ENCODE results near the gene NUP43. TPM values are rescaled to one million over a fixed set of nuclear protein-coding genes. Genes with fewer than 3 reads are reported as not detected.
"Not testable (repeated sequence)": the region's sequence is repeated elsewhere in the genome, so short reads cannot be mapped to it uniquely, and the experiment has no call there.

The NUP43 gene, protein sequence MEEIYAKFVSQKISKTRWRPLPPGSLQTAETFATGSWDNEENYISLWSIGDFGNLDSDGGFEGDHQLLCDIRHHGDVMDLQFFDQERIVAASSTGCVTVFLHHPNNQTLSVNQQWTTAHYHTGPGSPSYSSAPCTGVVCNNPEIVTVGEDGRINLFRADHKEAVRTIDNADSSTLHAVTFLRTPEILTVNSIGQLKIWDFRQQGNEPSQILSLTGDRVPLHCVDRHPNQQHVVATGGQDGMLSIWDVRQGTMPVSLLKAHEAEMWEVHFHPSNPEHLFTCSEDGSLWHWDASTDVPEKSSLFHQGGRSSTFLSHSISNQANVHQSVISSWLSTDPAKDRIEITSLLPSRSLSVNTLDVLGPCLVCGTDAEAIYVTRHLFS
- 30.6 TPM for total RNA-seq (ENCODE audit: insufficient read depth, low replicate concordance)

DNA sequence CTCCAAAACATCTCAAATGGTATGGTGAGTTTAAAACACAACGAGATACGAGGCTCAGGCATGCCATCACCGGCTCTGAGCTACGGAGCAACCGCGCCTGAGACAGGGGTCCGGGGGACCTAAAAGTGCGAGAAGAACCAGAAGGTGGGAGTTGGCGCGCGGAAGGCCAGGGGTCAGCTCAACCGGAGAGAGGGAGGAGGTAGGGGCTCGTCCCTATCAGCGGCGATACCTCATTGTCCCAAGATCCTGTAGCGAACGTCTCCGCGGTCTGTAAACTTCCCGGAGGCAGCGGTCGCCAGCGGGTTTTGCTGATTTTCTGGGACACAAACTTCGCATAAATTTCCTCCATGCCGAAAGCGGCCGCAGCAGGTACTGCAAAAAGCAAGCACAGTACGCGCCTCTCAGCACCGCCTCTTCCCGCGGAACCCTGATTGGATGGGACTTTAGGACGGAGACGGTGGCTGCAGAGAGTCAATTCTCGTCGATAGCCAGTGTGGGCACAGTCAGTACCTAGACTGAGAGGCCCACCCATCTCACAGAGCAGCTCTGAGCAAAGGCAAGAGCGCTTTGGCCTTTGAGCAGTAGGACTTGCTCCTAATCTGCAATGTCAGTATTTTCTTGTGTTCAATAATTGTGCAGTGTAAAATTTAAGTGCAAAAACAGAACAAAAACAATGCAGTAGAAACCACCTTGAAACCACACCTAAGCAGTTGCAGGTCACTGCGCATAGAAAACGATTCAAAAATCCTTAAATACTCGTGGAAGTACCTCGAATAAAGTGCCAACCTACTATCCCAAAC lies at the start of gene NUP43:
TSS of gene NUP43 (minus strand) at position 383 of the 800 bp plus-strand sequence. CDS start at position 349, 34 bp downstream.
- DNase-seq (ENCODE audit: low spot score) = peak; percentile 96

GRCh38 chr6:149783551-149783950 lies 37.2 kb upstream of the NUP43 start:
- DNase-seq (ENCODE audit: low spot score) = no peak

- no peak for DNase-seq (ENCODE audit: low spot score)
Measured at GRCh38 chr6:149782337-149782736, 36.0 kb upstream of the NUP43 start.

DNA sequence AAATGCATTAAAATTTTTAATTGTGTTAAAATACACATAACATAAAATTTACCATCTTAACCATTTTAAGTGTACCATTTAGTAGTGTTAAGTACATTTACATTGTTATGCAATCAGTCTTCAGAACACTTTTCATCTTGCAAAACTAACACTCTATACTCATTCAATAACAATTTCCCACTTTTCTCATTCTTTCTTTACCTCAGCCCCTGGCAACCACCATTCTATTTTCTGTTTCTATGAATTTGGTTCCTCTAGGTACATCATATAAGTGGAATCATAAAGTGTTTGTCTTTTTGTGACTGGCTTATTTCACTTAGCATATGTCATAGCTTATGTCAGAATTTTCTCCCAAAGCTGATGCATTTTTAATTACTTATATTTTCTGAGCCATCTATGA lies 35.4 kb upstream of the NUP43 start:
- no peak for DNase-seq (ENCODE audit: low spot score)

- DNase-seq (ENCODE audit: low spot score) = peak; percentile 42
Measured at GRCh38 chr6:149779644-149779963, 33.3 kb upstream of the NUP43 start.

- DNase-seq (ENCODE audit: low spot score) = no peak
Measured at GRCh38 chr6:149777624-149778023, 31.3 kb upstream of the NUP43 start.

DNA sequence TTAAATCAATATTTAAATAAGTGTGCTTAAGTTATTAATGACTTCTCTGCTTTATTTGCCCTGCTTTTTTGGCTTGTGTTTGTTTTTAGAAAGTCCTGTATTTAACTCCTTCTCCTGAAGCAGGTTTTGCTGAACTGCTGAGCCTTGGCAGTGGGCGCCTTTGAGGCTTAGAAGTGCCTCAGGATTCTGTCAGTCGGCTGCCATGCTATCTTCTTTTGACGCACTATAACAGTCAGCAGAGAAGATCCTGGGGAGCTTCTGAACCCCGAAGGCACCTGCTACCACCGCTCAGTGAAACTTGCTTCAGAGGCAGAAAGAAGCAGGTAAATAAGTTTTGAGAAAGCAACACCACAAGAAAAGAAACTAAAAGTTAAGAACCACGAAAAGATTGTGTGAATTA lies 25.6 kb upstream of the NUP43 start:
- DNase-seq (ENCODE audit: low spot score) = no peak

GRCh38 chr6:149771185-149771584 lies 24.9 kb upstream of the NUP43 start:
- no peak for DNase-seq (ENCODE audit: low spot score)

DNA sequence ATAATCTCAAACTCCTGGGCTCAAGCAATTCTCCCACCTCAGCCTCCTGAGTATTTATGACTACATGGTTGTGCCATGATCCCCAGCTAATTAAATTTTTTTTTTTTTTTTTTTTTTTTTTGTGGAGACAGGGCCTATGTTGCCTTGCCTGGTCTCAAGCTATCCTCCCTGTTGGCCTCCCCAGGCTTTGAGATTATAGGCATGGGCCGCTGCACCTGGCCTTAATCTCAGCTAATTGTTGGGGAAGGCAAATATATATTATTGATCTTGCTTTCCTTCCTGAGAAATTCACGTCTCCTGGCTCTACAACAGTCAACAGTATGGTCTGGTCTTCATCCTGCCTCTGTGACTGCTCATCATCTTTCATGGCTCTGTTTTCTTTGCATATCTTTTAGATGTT lies 23.3 kb upstream of the NUP43 start:
- no peak for DNase-seq (ENCODE audit: low spot score)

DNA sequence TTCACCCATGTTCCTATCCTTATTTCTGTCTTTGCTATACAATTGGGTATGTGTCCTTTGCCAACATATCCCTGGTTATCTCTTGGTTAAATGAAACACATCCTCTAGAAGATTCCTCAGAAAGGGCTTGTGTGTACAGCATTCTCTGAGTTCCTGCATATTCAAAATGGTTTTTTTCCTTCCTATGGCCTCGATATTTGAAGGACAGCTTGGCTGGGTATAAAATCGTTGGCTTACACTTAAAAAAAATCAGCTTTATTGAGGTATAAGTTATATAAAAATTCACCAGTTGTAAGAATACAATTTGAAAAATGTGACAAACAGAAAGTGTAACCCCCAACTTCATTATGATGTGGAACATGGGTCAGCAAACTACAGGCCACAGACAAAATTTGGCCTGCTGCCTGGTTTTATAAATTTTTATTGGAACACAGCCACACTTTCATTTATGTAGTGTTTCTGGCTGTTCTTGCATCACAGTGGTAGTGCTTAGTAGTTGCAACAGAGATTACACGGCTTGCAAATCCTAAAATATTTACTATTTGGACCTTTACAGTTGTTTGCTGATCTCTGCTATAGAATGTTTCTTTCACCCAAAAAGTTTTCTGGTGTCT lies 19.9 kb upstream of the NUP43 start:
- DNase-seq (ENCODE audit: low spot score) = no peak

DNA sequence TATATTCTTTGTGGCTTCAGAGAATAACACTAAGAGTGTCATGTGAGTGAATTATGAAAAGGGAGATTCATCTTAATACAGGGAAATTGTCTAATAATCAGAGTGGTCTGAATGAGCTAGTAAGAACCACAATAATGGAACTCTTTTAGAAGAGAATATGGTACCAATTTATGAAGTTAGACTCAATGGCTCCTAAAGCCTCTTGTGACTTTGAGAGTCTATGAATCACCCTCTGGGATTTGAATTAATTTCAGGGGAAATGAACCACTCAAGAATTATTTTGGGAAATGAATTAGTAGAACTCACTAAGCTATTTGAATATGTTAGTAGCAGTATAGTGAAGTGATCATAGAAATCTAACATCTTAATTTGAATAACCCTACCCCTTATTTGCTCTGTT lies 17.5 kb upstream of the NUP43 start:
- no peak for DNase-seq (ENCODE audit: low spot score)

- DNase-seq (ENCODE audit: low spot score) = no peak
Measured at GRCh38 chr6:149761438-149761837, 15.1 kb upstream of the NUP43 start.

DNA sequence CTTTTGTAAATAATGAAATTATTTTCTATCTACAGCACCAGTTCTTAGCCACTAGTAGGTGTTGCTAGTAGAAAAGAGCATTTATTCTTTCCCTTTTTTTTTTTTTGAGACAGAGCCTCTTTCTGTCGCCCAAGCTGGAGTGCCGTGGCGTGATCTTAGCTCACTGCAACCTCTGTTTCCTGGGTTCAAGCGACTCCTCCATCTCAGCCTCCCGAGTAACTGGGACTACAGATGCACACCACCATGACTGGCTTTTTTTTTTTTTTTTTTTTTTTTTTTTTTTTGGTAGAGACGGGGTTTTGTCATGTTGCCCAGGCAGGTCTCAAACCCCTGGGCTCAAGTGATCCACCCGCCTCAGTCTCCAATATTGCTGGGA lies 9.9 kb upstream of the NUP43 start:
- no peak for DNase-seq (ENCODE audit: low spot score)

- no peak for DNase-seq (ENCODE audit: low spot score)
Measured at GRCh38 chr6:149755300-149756260, 9.3 kb upstream of the NUP43 start.

DNA sequence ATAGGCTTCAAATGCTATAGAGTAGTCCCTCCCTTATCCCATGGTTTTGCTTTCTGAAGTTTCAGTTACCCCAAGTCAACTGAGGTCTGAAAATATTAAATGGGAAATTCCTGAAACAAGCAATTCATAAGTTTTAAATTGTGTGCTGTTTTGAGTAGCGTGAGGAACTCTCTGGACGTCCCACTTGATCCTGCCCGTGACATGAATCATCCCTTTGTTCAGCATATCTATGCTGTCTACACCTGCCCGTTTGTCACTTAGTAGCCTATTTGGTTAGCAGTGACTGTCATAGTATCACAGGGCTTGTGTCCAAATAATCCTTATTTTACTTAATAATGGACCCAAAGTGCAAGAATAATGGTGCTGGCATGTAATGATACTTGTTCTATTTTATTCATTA lies 8.2 kb upstream of the NUP43 start:
- DNase-seq (ENCODE audit: low spot score) = no peak

DNA sequence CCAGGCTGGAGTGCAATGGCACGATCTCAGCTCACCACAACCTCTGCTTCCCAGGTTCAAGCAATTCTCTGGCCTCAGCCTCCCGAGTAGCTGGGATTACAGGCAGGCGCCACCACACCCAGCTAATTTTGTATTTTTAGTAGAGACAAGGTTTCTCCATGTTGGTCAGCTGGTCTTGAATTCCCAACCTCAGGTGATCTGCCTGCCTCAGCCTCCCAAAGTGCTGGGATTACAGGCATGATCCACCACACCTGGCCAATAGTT lies 7.0 kb upstream of the NUP43 start:
- DNase-seq (ENCODE audit: low spot score) = not testable (repeated sequence)

DNA sequence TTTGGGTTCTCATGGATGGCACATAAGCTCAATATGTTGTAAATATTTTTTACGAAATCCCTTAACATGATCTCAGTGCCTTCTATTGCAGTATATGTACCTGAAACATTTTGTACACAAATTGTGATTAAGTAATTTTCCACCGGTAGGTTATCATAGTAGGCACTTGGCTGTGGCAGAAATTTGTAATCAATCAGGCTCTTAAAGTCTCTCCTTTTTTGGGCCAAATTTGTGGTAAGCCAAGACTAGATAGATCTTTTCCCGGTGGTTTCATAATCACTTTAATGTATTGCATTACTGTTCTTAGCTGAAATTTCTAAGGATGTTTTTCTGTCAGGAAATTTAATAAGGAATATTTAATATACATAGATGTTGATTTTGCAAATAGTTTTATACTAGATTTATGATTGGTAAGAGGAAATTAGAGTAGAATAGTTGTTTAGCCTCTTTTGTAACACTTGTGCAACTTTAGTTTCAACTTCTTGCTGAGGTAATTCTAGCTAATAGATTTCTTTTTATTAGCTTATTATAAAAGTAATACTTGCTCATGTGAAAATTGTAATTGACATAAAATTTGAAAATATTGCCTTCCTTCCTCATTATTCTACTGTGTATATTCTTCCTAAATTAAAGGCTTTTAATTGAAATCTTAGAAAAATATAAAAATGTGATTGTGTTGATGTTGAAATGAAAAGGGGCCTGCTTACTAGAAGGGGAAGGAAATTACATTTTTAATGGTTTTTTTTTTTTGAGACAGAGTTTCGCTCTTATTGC lies 6.5 kb upstream of the NUP43 start:
- no peak for DNase-seq (ENCODE audit: low spot score)

DNA sequence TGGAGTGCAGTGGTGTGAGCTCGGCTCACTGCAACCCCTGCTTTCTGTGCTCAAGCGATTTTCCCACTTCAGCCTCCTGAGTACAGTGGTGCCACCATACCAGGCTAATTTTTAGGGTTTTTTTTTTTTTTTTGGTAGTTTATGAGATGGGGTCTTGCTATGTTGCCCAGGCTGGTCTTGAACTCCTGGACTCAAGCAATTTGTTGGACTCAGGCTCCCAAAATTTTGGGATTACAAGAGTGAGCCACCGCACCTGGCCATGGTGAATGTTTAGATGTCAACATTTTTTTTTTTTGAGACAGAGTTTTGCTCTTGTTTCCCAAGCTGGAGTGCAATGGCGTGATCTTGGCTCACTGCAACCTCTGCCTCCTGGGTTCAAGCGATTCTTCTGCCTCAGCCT lies 5.6 kb upstream of the NUP43 start:
- DNase-seq (ENCODE audit: low spot score) = not testable (repeated sequence)

DNA sequence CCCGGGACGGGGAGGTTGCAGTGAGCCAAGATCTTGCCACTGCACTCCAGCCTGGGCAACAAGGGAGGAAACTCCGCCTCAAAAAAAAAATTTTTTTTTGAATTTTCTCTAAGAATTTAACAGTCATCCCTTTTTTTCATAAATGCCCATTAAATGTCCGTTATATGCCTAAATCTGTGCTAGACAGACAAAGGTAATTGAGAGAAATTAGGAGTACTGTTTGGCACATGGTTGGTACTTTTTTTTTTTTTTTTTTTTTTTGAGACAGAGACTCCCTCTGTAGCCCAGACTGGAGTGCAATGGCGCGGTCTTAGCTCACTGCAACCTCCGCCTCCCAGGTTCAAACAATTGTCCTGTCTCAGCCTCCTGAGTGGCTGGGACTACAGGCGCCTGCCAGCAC lies 4.9 kb upstream of the NUP43 start:
- no peak for DNase-seq (ENCODE audit: low spot score)

DNA sequence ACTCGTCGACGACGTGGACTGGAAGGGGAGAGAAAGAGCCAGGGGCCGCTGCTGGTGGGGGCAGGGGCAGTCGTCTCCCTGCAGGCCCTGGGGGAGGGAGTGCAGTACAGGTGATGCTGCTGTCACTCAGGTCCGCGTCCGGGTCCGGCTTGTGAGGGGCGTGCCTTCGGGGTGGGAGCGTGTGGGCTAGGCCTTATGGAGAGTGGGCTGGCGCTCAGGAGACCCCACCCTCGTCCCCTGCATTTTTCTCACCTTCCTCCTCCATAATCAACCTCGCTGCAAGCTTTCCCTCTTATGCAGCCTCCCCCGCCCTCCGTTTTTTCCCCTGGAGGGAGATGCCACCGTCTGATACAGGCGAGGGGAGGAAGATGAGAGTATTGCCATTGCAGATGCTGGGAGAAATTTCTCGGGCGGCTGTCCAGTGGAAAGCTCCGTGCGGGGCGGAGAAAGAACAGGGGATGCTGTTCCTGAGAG lies 3.8 kb upstream of the NUP43 start:
- DNase-seq (ENCODE audit: low spot score) = peak; percentile 54

- peak; percentile 94 for DNase-seq (ENCODE audit: low spot score)
Measured at GRCh38 chr6:149749594-149750135, 3.3 kb upstream of the NUP43 start, which contains the start of gene PCMT1. PCMT1 (plus strand) TSS chr6:149749741; CDS start chr6:149749902, 161 bp downstream.

All from umbilical cord (tissue), 2 donors.